NCI-H2196 (cell line): ENCODE results near the gene RFX3.

Experiments
- DNase-seq: peaks from one replicate; lab custom pipeline; 2025; ENCODE audit not compliant: unreplicated experiment; lab: John Stamatoyannopoulos, UW

RFX3 gene

DNA sequence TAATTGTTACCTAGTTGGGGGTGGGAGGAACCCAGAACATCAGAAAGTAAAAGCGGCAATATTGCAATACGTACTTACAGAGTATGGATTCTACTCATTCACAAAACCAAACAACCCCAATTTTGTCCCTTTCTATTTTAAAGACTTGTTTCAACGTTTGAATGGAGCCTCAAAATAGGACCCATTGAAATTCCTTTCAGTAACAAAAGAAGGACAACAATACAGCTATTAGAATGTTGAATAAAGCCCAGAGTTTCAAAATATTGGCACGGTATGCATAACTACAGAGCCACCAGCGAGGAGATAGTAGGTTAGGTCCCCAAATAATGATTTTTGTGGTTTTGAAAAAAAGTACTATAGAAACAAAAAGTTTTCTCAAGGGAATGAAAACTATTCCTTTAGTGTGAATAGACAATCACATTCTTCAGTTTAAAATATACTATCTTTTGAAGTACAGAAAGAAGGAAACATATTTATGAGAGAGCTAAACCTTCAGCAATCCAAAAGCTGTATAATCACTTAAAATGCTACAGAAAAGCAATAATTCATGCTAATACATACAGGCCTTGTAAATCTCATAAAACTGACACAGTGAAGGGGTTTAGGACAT is 235.5 kb downstream of the RFX3 start:
- DNase-seq, result no peak

DNA sequence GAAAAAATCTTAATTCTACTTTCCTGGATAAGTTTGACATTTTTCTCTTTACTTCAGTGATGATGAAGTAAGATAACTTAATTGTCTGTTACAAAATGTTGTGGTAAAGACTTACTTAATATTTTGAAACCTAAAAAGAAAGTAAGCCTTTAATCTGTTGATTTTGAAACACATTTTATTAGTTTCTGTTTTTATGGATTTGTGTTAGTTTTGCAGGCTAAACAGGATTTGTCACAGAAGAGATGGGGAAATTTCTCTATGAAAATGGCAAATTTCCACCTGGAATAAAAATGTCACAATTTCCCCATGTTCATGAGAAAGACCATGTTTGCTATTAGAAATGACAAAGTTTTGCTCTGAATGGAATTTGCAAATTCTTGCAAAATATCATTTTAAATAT is 237.1 kb downstream of the RFX3 start:
- no peak for DNase-seq

DNA sequence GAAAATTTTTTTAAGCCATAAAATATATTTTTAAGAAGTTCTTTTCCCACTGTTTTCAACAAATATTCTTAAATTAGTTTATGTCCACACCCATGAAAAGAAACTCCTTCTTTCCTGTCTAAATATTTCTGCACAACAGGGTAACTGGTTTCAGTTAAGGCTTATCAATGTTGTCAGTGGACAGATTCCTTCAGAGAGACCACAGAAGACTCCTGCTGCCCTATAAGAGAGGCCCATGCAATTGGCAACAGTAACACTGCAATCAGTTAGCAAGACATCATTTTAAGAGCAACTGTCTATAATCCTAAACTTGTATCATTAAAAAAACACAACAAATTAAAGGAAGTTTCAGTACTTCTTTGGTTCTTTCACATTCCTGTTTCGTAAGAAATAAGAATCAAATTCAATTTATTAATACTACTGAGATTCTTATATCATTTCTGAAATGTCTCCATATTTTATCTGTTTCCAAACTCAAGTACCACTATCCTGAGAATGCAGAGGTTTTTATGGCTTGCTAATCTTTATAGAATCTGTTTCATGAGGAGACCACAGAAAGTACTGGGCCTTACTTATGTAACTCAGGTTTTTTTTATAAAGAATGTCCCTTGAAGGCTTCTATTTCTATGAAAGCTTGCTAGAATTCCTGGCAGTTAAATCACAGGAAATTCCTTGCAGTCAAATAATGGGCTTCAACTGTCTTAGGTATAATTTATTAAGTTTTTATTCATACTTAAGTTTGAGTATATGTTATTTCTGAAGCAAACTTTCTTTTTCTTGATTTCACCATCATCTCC is 240.2 kb downstream of the RFX3 start:
- no peak for DNase-seq

DNA sequence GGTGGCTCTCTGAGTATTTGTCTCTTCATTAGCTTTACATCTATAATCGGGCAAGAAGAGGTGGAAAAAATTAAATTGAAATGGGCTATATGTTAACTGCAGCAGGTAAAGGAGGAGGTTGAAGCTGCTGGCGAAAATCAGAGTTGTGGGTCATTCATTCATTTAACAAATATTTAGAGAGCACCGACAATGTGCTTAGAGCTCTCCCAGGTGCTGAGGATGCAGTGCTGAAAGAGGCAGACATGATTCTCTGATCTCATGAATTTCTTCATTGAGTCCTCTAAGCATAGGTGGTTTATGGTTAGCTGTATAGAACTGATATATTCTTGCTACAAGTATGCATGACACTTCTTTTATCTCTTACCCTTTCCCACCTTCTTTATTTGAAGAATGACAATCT is 243.4 kb downstream of the RFX3 start:
- DNase-seq, result no peak

DNA sequence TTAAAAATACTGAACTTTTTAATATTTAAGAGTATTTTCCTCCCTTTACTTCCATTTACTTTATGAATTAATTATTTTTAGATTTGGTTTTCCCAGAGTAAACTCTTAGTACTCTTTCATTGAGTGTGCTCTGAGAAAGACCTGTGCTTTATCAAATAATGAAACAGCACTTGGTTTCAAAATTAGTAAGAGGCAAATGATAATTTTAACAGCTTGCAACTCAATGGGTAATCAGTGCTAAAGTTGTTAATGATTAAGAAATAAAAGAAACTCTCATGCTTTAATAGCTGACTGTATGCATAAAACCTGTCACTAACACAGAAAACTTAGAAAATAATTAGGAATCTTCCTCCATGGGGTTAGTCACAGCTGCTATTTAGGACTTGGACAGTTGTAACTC is 244.4 kb downstream of the RFX3 start:
- no peak for DNase-seq

DNA sequence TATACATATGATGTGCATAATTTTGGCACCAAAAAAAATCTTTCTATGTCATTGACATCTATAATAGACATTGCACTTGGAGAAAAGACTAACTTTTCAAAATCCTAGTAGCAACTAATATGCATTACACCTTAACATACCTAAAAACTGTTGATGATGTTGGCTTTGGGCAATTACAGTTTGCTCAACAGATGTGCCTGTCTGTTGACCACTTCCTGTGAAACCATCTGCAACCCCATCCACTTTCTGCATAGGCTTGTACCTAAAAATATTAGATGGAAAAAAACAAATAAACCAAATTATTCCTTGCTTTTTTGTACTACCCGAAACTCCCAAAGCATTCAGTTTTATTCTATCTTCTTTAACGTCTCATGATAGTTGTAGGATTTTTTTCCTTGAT is 248.6 kb downstream of the RFX3 start:
- no peak for DNase-seq

DNA sequence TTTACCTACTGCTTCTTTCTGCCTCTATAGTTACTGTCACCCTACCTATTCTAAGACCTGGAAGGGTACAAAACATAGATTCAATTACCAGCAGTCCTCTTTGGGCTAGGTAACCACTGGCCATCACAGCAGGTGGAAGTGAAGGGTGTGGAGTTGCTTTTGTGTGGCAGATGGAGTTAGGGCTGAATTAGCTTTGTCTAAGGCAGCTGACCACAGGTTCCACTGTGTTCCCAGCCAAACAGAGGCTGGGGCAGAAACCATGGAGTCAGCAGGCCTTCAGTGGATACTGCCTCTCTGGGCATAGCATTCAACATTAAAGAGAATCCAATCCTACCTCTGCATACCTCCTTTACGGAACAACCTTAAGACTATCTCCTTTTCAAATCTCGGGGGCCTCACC is 254.2 kb downstream of the RFX3 start:
- no peak for DNase-seq

DNA sequence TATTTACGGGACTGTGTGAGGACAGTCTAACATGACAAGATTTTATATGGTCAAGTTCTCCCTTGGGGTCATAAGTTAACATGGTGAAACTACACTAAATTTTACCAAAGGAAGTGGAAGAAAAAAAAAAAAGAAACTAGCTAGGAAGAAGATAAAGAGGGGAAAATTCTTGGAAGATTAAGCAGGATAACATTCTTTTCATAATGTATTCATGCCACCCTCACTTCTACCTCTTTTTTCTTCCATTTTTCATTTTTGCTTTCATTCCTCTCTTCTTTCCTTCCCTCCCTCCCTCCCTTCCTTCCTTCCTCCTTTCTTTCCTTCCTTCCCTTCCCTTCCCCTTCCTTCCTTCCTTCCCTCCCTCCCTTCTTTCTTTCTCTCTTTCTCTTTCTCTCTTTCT is 254.6 kb downstream of the RFX3 start:
- DNase-seq, result no peak

DNA sequence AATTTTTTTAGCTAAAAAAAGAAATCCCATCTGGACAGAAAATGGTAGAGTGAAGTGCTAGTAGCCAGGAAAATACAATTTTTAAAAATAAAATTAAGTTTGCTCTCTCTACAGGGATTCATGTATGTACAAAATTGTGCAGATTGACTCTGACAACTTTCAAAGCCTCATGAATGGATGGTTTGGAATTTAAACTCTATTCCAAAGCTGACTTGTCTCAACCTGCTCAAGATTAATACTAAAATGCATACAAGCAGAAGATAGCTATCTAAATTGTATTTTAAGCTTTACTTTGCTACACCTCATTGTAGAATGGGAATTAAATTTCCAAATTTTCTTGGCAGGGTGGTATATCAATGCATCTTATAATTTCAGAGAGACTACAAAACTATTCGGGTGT is 257.6 kb downstream of the RFX3 start:
- no peak for DNase-seq

DNA sequence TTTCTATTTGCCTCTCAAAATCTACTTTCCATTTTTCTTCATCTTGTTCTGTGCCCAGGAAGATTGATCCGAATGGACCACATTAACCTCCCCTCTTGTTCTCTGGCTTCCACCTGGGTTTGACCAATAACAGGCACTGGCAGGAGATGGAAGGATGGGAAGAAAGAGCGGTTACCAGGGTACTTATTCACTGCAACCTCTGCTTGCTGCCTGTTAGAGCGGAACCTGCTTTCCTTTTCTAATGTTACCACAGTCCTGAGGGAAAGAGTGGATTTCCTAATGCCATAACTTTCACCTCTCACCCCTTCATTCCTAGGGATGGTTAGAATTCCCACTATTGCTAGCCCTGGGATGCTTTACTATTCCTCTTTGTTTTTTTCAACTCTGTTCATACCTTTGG is 262.1 kb downstream of the RFX3 start:
- no peak for DNase-seq

DNA sequence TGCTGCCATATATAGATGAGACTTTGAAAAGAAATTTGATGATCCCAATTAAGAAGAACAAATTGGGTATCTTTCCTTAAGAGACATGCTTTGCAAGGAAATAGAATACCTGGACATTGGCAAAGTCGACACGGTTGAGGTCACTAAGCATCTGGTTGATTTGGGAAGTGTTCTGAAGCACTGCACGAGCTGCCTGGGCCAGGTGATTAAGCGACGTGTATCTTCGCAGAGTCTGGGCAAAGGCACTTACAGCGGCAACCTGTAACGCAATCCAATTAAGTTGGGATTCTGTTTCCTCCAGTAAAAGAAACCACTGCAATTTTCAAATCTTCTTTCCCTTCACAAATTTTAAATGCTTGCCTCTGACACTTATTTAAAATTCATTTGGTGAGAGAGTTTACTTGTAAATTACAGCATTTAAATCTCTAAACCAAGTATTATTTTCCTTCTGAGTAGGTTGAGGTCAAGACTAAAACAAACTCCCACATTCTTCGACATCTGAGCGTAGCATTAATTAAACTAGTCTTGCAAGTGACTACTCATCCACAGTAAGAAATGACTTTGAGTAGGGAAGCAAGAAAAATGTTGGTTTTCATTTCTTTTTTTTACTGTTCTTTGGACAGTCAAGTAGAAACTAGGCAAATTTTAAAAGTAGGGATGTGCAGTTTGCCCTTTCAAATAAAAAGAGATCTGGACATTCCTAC is 262.8 kb downstream of the RFX3 start:
- no peak for DNase-seq

DNA sequence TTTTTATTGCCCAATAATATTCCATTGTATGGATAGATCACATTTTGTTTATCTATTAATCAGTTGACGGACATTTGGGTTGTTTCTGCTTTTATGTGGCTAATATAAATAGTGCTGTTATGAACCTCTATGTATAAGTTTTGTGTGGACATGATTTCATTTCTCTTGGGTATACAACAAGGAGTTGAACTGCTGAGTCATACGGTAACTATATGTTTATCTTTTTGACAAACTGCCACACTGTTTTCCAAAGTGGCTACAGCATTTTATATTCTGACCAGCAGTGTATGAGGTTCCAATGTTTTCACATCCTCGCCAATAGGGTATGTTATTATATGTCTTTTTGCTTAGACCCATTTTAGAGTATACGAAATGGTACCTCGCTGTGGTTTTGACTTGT is 264.3 kb downstream of the RFX3 start:
- no peak for DNase-seq

DNA sequence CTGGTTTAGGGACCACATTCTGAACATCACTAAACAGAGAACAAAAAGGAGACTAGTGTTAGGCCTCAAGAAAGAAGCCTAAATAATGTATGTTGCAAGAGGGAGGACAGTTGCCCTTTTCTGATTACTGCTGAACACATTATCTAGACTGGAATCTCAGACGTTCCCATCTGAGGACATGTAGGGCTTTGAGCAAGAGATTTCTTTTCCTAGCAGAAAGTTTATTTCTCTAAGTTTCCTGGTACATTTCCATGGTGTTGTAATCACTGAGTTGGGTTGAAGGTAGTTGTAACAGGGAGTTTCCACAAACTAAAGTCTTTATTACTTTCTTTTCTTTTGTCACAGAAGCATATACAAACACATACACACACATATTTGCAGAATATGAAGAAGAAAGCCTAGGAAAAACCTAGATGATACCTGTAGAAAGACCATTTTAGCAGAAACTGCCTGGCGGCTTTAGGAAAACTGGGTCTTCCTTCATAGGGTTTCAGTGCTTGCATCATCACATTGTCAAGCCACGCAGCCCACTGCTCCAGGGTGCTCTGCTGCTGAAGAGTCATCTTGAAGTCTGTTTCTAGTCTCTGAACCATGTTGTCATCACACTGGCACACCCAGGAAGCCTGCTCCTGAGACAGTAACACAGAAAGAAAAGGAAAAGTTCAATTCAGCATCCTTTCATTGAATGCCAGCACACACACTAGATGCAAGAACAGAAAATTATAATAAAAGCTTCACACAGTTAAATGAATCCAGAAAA is 269.1 kb downstream of the RFX3 start:
- DNase-seq, result no peak

DNA sequence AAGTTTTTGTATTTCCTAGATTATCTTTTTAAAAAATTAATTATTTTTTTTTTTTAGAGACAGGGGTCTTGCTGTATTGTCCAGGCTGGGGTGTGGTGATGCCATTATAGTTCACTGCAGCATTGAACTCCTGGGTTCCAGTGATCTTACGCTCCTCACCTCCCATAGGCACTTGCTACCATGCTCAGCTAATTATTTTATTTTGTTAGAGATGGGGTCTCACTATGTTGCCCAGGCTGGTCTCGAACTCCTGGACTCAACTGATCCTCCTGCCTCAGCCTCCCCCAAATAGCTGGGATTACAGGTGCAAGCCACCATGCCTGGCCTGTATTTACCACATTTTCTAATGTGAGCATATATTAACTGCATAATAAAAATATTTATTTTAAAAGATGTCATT is 274.5 kb downstream of the RFX3 start:
- DNase-seq, result no peak

DNA sequence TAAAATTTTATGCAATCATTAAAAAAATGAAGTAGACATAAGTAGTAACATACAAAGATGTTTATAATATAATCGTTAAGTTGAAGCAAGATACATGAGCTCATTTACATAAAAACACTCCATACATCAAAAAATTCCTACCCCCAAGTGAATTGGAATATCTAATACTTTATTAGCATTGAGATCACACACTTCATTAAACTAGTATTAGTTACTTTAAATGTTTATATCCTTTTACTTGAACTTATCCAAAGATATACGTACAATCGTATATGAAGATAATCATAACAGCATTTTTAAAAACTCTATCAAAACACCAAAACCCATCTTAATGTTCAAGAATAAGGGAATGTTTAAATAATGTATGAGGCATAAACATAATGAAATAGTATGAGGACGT is 275.1 kb downstream of the RFX3 start:
- no peak for DNase-seq

DNA sequence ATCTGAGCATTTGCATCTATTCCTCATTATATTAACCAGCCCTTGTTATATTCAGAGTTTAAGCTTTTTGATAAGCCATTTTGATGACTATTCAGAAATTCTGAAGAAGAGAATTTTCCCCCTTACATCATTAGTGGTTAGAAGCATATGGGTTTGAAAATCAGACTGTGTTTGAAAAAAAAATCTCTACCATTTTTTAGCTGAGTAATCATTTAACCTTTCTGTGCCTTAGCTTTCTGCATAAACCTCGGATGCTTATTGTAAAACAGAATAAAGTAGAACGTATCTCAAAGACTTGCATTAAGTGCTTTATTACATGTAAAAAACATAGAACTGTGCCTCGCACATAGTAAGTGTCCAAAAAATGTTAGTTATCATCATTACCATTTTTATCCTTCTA is 278.6 kb downstream of the RFX3 start:
- DNase-seq, result no peak

DNA sequence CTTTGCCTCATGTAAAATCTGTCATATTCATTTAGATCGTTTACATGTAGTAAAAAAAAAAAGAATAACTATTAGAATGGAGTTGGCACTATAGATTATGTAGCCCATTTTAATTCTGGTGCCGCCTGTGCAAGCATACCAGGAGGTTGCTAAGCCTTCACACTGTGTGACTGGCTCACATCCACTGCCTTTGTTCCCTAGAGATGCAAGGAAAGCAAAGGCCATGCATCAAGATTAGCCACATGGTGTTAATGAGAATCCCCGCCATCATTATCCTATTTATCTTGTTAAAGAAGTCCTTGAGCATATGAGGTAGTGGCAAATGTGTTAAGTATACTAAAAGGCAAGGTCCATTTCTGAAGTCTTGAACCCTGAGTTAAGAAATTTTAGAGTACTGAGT is 279.6 kb downstream of the RFX3 start:
- no peak for DNase-seq

DNA sequence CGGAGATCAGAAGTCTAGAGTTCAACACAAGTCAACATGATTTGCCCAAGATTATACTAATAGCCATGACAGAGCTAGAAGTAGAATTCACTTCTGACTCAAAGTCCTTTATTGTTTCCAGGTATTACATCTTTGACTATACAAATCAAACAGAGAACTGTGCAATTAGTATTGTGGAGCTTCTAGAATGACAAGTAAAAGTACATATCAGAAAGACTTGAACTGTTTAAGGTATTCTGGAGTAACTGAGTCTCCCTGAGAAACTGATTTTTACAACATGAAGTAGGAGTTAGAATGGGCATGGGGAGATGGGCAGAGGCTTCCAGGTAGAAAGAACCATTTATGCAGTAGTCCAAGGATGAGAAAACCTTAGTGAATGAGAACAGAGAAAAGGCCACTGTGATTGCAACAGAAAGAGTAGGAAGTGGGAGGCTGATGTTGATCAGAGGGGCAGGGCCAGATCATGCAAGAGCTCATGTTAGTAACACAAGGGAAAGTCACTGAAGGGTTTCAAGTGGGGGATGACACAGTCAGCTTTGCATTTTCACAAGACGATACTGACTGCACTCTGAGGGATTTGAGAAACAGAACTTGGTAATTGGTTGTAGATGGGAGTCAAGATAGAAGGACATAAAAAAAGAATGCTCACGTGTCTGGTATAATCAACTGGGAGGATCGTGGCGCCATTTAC is 280.7 kb downstream of the RFX3 start:
- DNase-seq, result no peak

DNA sequence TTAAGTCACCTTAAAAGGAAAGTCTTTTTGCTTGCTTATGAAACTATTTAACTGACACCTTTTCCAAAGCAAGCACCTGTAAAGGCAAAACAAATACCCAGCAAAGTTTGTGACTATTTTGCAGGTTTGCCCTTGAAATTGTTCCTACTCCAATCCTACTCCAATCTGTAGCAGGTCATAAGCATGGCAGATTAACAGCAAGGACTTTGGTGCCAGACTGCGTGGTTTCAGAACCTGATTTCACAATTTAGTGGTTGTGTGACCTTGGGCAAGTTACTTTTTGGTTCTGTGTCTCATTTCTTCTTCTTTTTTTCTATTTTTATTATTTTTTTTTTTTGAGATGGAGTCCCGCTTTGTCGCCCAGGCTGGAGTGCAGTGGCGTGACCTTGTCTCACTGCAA is 282.1 kb downstream of the RFX3 start:
- DNase-seq, result no peak

DNA sequence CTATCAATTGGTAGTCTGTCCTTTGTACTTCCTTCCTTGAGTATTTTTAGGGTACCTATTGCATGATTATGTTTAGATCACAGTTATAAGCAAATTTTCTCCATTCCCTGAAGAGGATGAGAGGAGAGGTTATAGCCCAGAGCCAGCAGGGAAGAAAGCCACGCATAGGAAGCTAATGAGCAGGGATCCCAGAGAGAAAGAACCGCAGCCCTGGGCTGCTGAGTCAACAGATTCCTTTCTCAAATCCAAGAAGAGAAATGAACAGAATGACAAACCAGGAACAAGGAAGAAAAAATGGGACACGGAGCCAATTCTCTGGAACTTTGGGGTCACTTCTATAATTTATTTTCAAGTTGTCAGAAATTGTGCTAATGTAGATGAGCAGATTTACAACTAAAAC is 284.5 kb downstream of the RFX3 start:
- no peak for DNase-seq

DNA sequence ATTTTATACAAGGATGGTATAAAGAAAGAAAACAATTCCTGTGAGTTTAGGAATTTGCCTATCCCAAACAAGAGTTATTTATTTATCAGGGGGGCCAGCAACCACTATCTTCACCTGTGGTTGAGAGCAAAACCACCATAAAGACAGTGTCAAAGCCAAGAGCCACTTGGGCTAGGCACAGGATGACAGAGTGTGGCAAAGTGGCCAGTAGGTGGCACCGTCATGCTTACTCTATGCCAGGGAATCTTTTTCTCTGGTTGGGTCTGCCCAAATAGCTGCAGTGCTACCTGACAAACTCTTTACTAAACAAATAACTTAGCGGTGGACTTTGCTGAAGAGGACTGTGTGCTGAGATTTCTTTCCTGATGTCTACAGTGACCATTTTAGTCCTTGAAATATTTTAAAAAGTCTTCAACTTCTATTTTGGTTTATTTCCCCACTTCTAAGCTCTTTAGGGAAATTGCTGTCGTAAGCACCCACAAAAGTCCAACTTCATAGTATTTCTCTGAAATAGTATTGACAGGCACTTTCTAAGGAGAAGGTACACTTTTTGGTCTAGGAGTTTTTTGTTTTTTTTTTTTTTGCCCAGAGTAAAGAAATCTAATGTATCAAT is 285.0 kb downstream of the RFX3 start:
- peak; percentile 82 for DNase-seq
